ENCODE data around the gene CSE1L.

GRCh38 chr20:49001741-49002140 lies 44.4 kb upstream of the CSE1L start:
- TF ChIP-seq CTCF (IDR thresholded peaks at IDR 0.05; ENCODE audit: insufficient read depth, low read length, poor library complexity, severe bottlenecking): no peak
- no peak for TF ChIP-seq EZH2phosphoT487 (conservative IDR thresholded peaks at IDR 0.05; ENCODE audit: low read length)
